Body of pancreas (tissue), 4 donors: ENCODE results near the gene PKM.
A peak's percentile ranks its signal among the peaks of the same experiment; 100 is the strongest.

Experiments used
- CTCF ChIP-seq, 7 experiments: fragments of 450-650 bp in 4 of 7; fragments of 200-600 bp in 3 of 7; sonication (generic) in 3 of 7; IDR thresholded peaks; one replicate each; pipeline ENCODE4 v1.5.1; 2016 to 2019; ENCODE audit warnings: antibody characterized with exemption in 7 of 7
- POLR2A ChIP-seq, 3 donors: fragments of 450-650 bp; IDR thresholded peaks; one replicate each; pipeline ENCODE4 v1.6.1; 2016; ENCODE audit warnings: antibody characterized with exemption in 3 of 3, mild to moderate bottlenecking in 2 of 3

GRCh38 chr15:72230197-72231065 is 559 bp downstream of the PKM start:
- TF ChIP-seq CTCF (IDR thresholded peaks at IDR 0.05), result no peak
- peak in 1 of 3 donors; percentile 44 for TF ChIP-seq POLR2A (IDR thresholded peaks at IDR 0.05)
